ENCODE data around the gene FCN3. TPM values are rescaled to one million over a fixed set of nuclear protein-coding genes. Genes with fewer than 3 reads are reported as not detected.

FCN3 gene
- total and polyA plus RNA-seq, 9 of the 15 experiments (the other 6 are each of a cell fraction or from before 2014, with no cell fraction given) = 0.49 TPM; not detected in 8

DNA sequence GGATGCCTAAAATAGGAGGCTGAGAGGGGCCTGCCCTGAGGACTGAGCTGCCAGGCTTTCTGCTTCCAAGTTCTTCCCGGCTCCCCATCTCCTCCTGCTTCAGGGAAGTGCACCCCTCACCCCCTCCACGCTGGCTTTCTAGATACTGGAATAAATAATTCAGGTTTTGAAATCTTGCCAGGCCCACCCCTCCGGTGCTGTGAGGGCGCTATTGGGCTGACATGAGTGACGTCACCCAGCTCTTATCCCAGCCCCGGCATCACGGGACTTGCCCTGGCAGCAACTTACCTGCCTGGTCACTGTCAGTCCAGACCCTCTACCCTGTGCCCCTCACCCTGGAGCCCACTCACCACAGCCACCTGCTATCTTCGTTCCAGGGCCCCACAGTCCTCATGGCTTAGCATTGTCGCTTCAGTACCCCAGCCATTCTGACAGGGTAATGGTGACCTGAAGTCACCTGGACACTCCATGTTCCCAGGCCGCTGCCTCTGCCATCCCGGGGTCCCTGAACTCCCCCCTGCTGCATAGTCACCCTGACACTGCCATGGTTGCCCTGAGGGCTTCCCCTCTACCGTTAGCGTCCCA lies 17.0 kb upstream of the FCN3 start (continued):
- TF ChIP-seq E2F3 (CRISPR knock-in tag; IDR thresholded peaks at IDR 0.05) (0 out of 2 replicates have a peak, but pooled peaks have one; percentile 15), ZBTB7A (IDR thresholded peaks at IDR 0.05; ENCODE audit: borderline replicate concordance, control insufficient read depth, low read depth, low read length) (peak; percentile 9; the same call in 1 of the 2 replicates), KLF13 (tag; IDR thresholded peaks at IDR 0.05; ENCODE audit: borderline replicate concordance, low read depth) (no peak), HEY1 (CRISPR knock-in tag; IDR thresholded peaks at IDR 0.05; ENCODE audit: borderline replicate concordance) (no peak), PCBP1 (IDR thresholded peaks at IDR 0.05; ENCODE audit: low read depth, low read length, poor library complexity, severe bottlenecking) (no peak), ZNF589 (CRISPR knock-in tag; IDR thresholded peaks at IDR 0.05; ENCODE audit: low read depth) (no peak), ZNF143 (CRISPR knock-in tag; IDR thresholded peaks at IDR 0.05) (peak; percentile 48; the same call in 1 of the 2 replicates), ZNF24 (IDR thresholded peaks at IDR 0.05) (no peak), CREM (IDR thresholded peaks at IDR 0.05; ENCODE audit: low read depth) (peak; percentile 85), ETV6 (IDR thresholded peaks at IDR 0.05; ENCODE audit: borderline replicate concordance in 1 of 2, low read depth in 2 of 2, low read length in 1 of 2) (no peak), ETV6 (CRISPR knock-in tag; IDR thresholded peaks at IDR 0.05; ENCODE audit: borderline replicate concordance) (no peak), RHOXF2B (CRISPR knock-in tag; conservative IDR thresholded peaks at IDR 0.05) (no peak), SMARCB1 (IDR thresholded peaks at IDR 0.05; ENCODE audit: insufficient read length, low read depth) (no peak), ATF7 (IDR thresholded peaks at IDR 0.05) (peak; percentile 94), GABPB1 (CRISPR knock-in tag; IDR thresholded peaks at IDR 0.05) (peak; percentile 57), POLR2G (IDR thresholded peaks at IDR 0.05; ENCODE audit: low read depth, low read length) (no peak), RFX7 (CRISPR knock-in tag; IDR thresholded peaks at IDR 0.05) (no peak), NFIX (CRISPR knock-in tag; IDR thresholded peaks at IDR 0.05; ENCODE audit: low read depth) (no peak)
- TF ChIP-seq, protein P1, sequence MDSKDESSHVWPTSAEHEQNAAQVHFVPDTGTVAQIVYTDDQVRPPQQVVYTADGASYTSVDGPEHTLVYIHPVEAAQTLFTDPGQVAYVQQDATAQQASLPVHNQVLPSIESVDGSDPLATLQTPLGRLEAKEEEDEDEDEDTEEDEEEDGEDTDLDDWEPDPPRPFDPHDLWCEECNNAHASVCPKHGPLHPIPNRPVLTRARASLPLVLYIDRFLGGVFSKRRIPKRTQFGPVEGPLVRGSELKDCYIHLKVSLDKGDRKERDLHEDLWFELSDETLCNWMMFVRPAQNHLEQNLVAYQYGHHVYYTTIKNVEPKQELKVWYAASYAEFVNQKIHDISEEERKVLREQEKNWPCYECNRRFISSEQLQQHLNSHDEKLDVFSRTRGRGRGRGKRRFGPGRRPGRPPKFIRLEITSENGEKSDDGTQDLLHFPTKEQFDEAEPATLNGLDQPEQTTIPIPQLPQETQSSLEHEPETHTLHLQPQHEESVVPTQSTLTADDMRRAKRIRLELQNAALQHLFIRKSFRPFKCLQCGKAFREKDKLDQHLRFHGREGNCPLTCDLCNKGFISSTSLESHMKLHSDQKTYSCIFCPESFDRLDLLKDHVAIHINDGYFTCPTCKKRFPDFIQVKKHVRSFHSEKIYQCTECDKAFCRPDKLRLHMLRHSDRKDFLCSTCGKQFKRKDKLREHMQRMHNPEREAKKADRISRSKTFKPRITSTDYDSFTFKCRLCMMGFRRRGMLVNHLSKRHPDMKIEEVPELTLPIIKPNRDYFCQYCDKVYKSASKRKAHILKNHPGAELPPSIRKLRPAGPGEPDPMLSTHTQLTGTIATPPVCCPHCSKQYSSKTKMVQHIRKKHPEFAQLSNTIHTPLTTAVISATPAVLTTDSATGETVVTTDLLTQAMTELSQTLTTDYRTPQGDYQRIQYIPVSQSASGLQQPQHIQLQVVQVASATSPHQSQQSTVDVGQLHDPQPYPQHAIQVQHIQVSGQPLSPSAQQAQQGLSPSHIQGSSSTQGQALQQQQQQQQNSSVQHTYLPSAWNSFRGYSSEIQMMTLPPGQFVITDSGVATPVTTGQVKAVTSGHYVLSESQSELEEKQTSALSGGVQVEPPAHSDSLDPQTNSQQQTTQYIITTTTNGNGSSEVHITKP (IDR thresholded peaks at IDR 0.05; ENCODE audit: partially characterized antibody) = no peak
- TF ChIP-seq, protein P2, sequence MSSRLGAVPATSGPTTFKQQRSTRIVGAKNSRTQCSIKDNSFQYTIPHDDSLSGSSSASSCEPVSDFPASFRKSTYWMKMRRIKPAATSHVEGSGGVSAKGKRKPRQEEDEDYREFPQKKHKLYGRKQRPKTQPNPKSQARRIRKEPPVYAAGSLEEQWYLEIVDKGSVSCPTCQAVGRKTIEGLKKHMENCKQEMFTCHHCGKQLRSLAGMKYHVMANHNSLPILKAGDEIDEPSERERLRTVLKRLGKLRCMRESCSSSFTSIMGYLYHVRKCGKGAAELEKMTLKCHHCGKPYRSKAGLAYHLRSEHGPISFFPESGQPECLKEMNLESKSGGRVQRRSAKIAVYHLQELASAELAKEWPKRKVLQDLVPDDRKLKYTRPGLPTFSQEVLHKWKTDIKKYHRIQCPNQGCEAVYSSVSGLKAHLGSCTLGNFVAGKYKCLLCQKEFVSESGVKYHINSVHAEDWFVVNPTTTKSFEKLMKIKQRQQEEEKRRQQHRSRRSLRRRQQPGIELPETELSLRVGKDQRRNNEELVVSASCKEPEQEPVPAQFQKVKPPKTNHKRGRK (tag; IDR thresholded peaks at IDR 0.05) = no peak
